ENCODE measurements around the gene CFAP99. TPM values are rescaled to one million over a fixed set of nuclear protein-coding genes. Genes with fewer than 3 reads are reported as not detected.

Gene CFAP99
- total and polyA plus RNA-seq, 9 of the 15 experiments (the other 6 are each of a cell fraction or from before 2014, with no cell fraction given), result 0.07 to 0.18 (median 0.09) TPM; not detected in 6

DNA sequence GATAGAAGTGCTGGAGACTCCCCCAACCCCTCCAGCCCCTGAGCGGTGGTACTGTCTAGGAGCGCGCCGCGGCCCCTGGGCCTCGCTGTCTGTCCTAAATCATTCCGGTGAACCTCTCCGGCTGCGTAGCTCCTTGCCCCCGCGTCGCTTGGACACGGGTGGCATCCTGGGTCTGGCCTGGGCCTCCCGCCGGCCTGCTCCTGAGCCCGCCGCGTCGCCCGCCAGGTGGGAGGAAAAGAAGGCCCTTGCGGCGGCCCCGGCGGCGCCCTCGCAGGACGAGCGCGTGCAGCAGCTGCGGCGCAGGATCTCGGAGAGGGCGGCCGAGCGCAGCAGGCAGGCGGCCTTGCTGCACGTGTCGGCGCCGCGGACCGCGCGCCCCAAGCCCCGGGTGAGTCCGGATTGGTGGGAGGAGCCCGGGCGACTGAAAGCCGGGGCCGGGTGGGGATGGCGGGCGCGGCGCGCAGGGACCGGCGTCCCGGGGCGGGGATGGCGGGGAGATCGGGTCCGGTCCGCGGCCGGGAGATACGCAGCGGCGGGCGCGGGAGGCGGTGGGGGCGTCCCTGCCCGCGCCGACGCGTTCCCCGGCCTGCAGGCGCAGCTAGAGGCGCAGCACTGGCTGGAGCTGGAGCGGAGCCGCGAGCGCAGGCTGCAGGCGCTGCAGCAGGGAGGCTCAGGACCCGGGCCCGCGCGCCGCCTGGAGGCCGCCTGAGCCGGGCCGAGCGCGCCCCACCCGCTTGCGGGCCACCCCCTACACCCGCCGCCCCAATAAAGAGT is 43.6 kb downstream of the CFAP99 start:
- Histone ChIP-seq H3K27me3 (ENCODE audit: control insufficient read depth in 2 of 2, insufficient read depth in 2 of 2, low read length in 2 of 2) (peaks cover 14 to 26% of the 10 kb centered on the region in 2 experiments; a peak in 4 of 5 replicates), H4K20me1 (replicated peaks; ENCODE audit: control insufficient read depth, insufficient read depth, low read length) (no peaks in the 10 kb centered on the region), H3K4me1 (replicated peaks in 1 of 2; ENCODE audit: control insufficient read depth in 2 of 2, insufficient read depth in 2 of 2, low read length in 2 of 2) (peaks cover 17 to 61% of the 10 kb centered on the region in 2 experiments; a peak in 4 of 5 replicates), H3K27ac (ENCODE audit: extremely low read depth, low read depth, low read length) (no peak overlapping the region), H3K4me2 (ENCODE audit: insufficient read depth, low read length) (peak overlapping the region; percentile 61), H3K79me2 (ENCODE audit: control insufficient read depth, insufficient read depth, low read length) (no peaks in the 10 kb centered on the region), H3K9me3 (replicated peaks; ENCODE audit: control insufficient read depth, insufficient read depth, low read depth, low read length) (no peaks in the 10 kb centered on the region), H3K4me3 (peak overlapping the region; percentile 48), H3K9me1 (ENCODE audit: control insufficient read depth, insufficient read depth, low read length) (no peaks in the 10 kb centered on the region), H3K36me3 (ENCODE audit: control insufficient read depth, insufficient read depth, low read length) (no peaks in the 10 kb centered on the region; the same call in 2 of the 3 replicates), H3K9ac (ENCODE audit: insufficient read depth in 1 of 2, low read depth in 2 of 2, low read length in 2 of 2) (peak overlapping the region; percentile 22 to 89; a peak in 3 of 4 replicates), H2AFZ (ENCODE audit: low read depth, low read length) (peak overlapping the region; percentile 83)
- intact Hi-C loops (cut with micrococcal nuclease) (no loop called here), in situ Hi-C loops (cut with MboI) (no loop called here)
- DNase-seq (ENCODE audit: extremely low read depth in 1 of 4, low spot score in 3 of 4) (peak; percentile 77 to 83 (median 79)), ATAC-seq (peak; percentile 92), FAIRE-seq (no peak)
- 43% methylated on average over 18 of the region's 99 CpGs for WGBS (ENCODE audit: insufficient coverage, low coverage, missing lambda C conversion rate)
- BruUV-seq (replicated peaks), result no TSS peak
- POLR2A ChIA-PET, result interaction anchor here (0.6 to 1.1 kb wide), 4 partner anchors 11 to 224 kb away, joined by 3 read pairs; no protein-coding TSS in a partner anchor
- CTCF ChIA-PET (ENCODE audit: low intra/inter-chr PET ratio), result interaction anchor here (0.6 to 2.4 kb wide), 4 partner anchors 218 to 244 kb away, joined by 3 to 19 read pairs (median 4); no protein-coding TSS in a partner anchor
- TF ChIP-seq VEZF1 (CRISPR knock-in tag; IDR thresholded peaks at IDR 0.05) (peak; percentile 65), ETS1 (conservative IDR thresholded peaks at IDR 0.05; ENCODE audit: control insufficient read depth, low read depth, low read length) (peak; percentile 58; the same call in 1 of the 2 replicates), ZNF551 (CRISPR knock-in tag; IDR thresholded peaks at IDR 0.05) (no peak), ZFP91 (CRISPR knock-in tag; IDR thresholded peaks at IDR 0.05) (no peak), NRF1 (conservative IDR thresholded peaks at IDR 0.05 in 1 of 2, IDR thresholded peaks at IDR 0.05 in 1 of 2) (peak in 1 of 2 experiments; percentile 63; a peak in 2 of 4 replicates), RBM22 (IDR thresholded peaks at IDR 0.05; ENCODE audit: low read depth, low read length, poor library complexity, severe bottlenecking) (peak; percentile 27), NR3C1 (CRISPR knock-in tag; IDR thresholded peaks at IDR 0.05) (peak; percentile 77; the same call in 1 of the 2 replicates)
- TF ChIP-seq, protein P1, sequence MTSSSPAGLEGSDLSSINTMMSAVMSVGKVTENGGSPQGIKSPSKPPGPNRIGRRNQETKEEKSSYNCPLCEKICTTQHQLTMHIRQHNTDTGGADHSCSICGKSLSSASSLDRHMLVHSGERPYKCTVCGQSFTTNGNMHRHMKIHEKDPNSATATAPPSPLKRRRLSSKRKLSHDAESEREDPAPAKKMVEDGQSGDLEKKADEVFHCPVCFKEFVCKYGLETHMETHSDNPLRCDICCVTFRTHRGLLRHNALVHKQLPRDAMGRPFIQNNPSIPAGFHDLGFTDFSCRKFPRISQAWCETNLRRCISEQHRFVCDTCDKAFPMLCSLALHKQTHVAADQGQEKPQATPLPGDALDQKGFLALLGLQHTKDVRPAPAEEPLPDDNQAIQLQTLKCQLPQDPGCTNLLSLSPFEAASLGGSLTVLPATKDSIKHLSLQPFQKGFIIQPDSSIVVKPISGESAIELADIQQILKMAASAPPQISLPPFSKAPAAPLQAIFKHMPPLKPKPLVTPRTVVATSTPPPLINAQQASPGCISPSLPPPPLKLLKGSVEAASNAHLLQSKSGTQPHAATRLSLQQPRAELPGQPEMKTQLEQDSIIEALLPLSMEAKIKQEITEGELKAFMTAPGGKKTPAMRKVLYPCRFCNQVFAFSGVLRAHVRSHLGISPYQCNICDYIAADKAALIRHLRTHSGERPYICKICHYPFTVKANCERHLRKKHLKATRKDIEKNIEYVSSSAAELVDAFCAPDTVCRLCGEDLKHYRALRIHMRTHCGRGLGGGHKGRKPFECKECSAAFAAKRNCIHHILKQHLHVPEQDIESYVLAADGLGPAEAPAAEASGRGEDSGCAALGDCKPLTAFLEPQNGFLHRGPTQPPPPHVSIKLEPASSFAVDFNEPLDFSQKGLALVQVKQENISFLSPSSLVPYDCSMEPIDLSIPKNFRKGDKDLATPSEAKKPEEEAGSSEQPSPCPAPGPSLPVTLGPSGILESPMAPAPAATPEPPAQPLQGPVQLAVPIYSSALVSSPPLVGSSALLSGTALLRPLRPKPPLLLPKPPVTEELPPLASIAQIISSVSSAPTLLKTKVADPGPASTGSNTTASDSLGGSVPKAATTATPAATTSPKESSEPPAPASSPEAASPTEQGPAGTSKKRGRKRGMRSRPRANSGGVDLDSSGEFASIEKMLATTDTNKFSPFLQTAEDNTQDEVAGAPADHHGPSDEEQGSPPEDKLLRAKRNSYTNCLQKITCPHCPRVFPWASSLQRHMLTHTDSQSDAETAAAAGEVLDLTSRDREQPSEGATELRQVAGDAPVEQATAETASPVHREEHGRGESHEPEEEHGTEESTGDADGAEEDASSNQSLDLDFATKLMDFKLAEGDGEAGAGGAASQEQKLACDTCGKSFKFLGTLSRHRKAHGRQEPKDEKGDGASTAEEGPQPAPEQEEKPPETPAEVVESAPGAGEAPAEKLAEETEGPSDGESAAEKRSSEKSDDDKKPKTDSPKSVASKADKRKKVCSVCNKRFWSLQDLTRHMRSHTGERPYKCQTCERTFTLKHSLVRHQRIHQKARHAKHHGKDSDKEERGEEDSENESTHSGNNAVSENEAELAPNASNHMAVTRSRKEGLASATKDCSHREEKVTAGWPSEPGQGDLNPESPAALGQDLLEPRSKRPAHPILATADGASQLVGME (CRISPR knock-in tag; IDR thresholded peaks at IDR 0.05), result no peak

Data from K562 (cell line).